OCI-LY7 (cell line): Measurements from ENCODE around the gene IFITM2. TPM values are rescaled to one million over a fixed set of nuclear protein-coding genes. Genes with fewer than 3 reads are reported as not detected.

Experiments used
- BruUV-seq: library from RNA; stranded (reverse); fragments of 400-500 nt; replicated peaks from 2 replicates; lab custom pipeline; 2021; lab: Mats Ljungman, UMichigan
- CTCF ChIA-PET: fragments of 300-600 bp; sonication (Branson Sonifier 250); formaldehyde crosslinking; loops from one replicate; lab custom pipeline; 2022; ENCODE audit warnings: antibody characterized with exemption; ENCODE audit not compliant: unreplicated experiment; lab: Charles Lee
- POLR2A ChIA-PET: fragments of 300-600 bp; sonication (Branson Sonifier 250); formaldehyde crosslinking; loops from one replicate; lab custom pipeline; 2022; ENCODE audit warnings: antibody characterized with exemption; lab: Charles Lee
- DNase-seq: peaks from one replicate; pipeline ENCODE4 v3.0.0-alpha.2; 2015; ENCODE audit warnings: low spot score
- H2AFZ ChIP-seq: fragments of 200-600 bp; sonication (generic), shearing (Covaris generic); 2 replicates; pipeline ENCODE4 v1.6.1; 2014; ENCODE audit warnings: mild to moderate bottlenecking, antibody characterized with exemption, low read length, moderate library complexity
- H3K27ac ChIP-seq: fragments of 200-600 bp; sonication (generic); 2 replicates; pipeline ENCODE4 v1.5.1; 2014; ENCODE audit warnings: mixed run types, low read depth, mild to moderate bottlenecking, moderate library complexity, low read length, inconsistent platforms; ENCODE audit not compliant: poor library complexity, severe bottlenecking
- H3K36me3 ChIP-seq: fragments of 200-600 bp; sonication (generic); 2 replicates; pipeline ENCODE4 v1.6.1; 2014; ENCODE audit warnings: mild to moderate bottlenecking, antibody characterized with exemption, low read length, moderate library complexity, mixed read lengths; ENCODE audit not compliant: insufficient read depth
- H3K4me1 ChIP-seq: fragments of 200-600 bp; sonication (generic); 2 replicates; pipeline ENCODE4 v1.5.1; 2014; ENCODE audit warnings: mild to moderate bottlenecking, low read length; ENCODE audit not compliant: insufficient read depth, poor library complexity, severe bottlenecking
- H3K4me2 ChIP-seq: fragments of 200-600 bp; sonication (generic); 2 replicates; pipeline ENCODE4 v1.6.1; 2014; ENCODE audit warnings: mild to moderate bottlenecking, low read length
- H3K4me3 ChIP-seq: fragments of 200-600 bp; sonication (generic); 2 replicates; pipeline ENCODE4 v1.5.1; 2014; ENCODE audit warnings: mild to moderate bottlenecking, low read depth, low read length; ENCODE audit not compliant: poor library complexity, severe bottlenecking
- H3K79me2 ChIP-seq: fragments of 200-600 bp; sonication (generic); 2 replicates; pipeline ENCODE4 v1.6.1; 2016; ENCODE audit warnings: low read depth, mild to moderate bottlenecking, low read length, moderate library complexity, mixed read lengths; ENCODE audit not compliant: insufficient read depth
- H3K9me2 ChIP-seq: fragments of 200-600 bp; sonication (generic); 2 replicates; pipeline ENCODE4 v1.6.1; 2016; ENCODE audit warnings: mild to moderate bottlenecking, low read length, mixed read lengths; ENCODE audit not compliant: insufficient read depth
- H3K9me3 ChIP-seq: fragments of 200-600 bp; sonication (generic); 2 replicates; pipeline ENCODE4 v1.6.1; 2014; ENCODE audit warnings: mild to moderate bottlenecking, mixed run types, low read length, mixed read lengths
- H4K20me1 ChIP-seq: fragments of 200-600 bp; sonication (generic); 2 replicates; pipeline ENCODE4 v1.6.1; 2014; ENCODE audit warnings: mild to moderate bottlenecking, antibody characterized with exemption, low read length, moderate library complexity, mixed read lengths; ENCODE audit not compliant: insufficient read depth
- EZH2phosphoT487 ChIP-seq: fragments of 200-600 bp; sonication (generic); IDR thresholded peaks from 2 replicates; pipeline ENCODE4 v1.6.1; 2018; ENCODE audit warnings: low read depth, borderline replicate concordance, mild to moderate bottlenecking, mixed run types, antibody characterized with exemption, low read length, moderate library complexity, mixed read lengths
- intact Hi-C: fragments of 100-400 bp; cut with micrococcal nuclease; formaldehyde crosslinking; loops from one replicate; pipeline ENCODE4 v1.10.0; 2022; ENCODE audit not compliant: unreplicated experiment
- total RNA-seq, 2 experiments: library from RNA; depleted of rRNA in 1 of 2; stranded (reverse); fragments of >200 nt in 1 of 2; shearing (Covaris generic) in 1 of 2; gene quantifications; 2 replicates each; pipeline ENCODE4 v1.2.3, GENCODE V29; 2014 to 2022
- TF ChIP-seq, protein P1 (sequence below): fragments of 200-600 bp; sonication (generic); conservative IDR thresholded peaks from 2 replicates; pipeline ENCODE4 v1.5.1; 2014; ENCODE audit warnings: mild to moderate bottlenecking, antibody characterized with exemption, low read length, moderate library complexity, mixed read lengths

The IFITM2 gene
- total RNA-seq, 2 experiments from 2014 or later = 22.1 to 117 TPM

DNA sequence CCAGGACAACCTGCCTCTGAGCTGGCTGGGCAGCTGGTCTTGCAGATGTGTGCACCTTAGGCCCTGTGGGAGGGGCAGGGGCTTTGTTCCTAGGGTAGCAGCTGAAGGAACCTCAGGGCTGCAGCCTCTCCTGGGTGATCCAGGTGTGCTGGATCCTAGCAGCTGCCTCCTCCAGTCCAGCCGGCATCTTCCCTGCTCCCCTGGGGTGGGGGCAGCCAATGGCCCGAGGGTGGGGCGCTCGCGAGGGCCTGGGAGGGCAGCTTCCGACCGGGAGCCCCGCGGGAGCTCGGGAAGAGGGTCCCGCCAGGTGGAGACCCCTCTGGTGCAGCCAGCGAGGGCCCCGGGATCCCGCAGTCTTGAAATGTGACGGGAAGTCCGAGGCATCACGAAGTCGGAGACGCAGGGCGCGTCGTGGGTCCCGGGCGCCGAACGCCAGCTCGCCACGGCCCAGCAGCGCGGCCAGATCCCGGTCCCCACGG, 7.9 kb downstream of the IFITM2 start:
- Histone ChIP-seq H3K79me2 (no peaks in the 10 kb centered on the region), H3K4me1 (peaks cover 34% of the 10 kb centered on the region), H4K20me1 (no peaks in the 10 kb centered on the region), H3K4me2 (peak overlapping the region; percentile 68), H3K9me2 (no peaks in the 10 kb centered on the region), H2AFZ (no peak overlapping the region), H3K36me3 (no peaks in the 10 kb centered on the region), H3K27ac (no peak overlapping the region), H3K4me3 (peak overlapping the region; percentile 67), H3K9me3 (no peaks in the 10 kb centered on the region)
- POLR2A ChIA-PET = interaction anchor here (3.8 kb wide), 1 partner anchor 25 kb away, joined by 18 read pairs; no protein-coding TSS in a partner anchor
- intact Hi-C loops = no loop called here
- DNase-seq = no peak
- CTCF ChIA-PET = no interaction called here
- TF ChIP-seq, protein P1, sequence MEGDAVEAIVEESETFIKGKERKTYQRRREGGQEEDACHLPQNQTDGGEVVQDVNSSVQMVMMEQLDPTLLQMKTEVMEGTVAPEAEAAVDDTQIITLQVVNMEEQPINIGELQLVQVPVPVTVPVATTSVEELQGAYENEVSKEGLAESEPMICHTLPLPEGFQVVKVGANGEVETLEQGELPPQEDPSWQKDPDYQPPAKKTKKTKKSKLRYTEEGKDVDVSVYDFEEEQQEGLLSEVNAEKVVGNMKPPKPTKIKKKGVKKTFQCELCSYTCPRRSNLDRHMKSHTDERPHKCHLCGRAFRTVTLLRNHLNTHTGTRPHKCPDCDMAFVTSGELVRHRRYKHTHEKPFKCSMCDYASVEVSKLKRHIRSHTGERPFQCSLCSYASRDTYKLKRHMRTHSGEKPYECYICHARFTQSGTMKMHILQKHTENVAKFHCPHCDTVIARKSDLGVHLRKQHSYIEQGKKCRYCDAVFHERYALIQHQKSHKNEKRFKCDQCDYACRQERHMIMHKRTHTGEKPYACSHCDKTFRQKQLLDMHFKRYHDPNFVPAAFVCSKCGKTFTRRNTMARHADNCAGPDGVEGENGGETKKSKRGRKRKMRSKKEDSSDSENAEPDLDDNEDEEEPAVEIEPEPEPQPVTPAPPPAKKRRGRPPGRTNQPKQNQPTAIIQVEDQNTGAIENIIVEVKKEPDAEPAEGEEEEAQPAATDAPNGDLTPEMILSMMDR = no peak
- no peak for TF ChIP-seq EZH2phosphoT487
- BruUV-seq = no TSS peak

DNA sequence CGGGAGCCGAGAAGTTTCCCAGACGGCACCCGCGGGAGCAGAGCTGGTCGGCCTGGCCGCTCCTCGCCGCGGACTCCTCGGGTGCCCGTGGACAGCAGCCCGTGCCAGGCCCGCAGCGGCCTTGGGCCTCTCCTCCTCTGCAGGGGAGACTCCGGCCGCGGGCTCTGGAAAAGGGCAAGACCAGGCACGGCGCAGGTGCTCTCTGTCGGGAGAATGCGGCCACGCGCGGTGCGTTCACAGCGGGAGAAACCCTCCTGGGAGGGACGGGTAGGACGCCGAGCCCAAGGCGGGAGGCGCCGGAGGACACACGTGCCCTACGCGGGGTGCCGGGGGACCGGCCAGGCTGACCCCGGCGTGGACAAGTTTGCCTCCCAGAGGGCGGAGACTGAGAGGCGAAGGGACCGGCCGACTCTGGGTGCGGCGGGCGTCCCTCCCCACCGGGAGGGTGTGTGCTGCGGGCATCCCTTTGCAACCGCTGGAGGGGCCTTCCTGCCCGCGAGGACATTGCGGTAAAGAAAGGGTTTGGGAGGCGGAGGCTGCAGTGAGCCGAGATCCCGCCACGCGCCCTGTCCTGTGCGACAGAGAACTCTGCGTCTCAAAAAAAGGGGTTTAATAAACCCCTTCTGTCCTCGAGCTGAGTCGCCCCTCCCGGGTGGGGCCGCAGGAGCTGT, 8.6 kb downstream of the IFITM2 start:
- H4K20me1 ChIP-seq = no peaks in the 10 kb centered on the region
- no peak overlapping the region for H3K4me3 ChIP-seq
- BruUV-seq = no TSS peak
- peaks cover 34% of the 10 kb centered on the region for H3K4me1 ChIP-seq
- TF ChIP-seq, protein P1 = no peak
- H3K4me2 ChIP-seq = no peak overlapping the region
- H3K9me3 ChIP-seq = no peaks in the 10 kb centered on the region
- H3K27ac ChIP-seq = no peak overlapping the region
- no peaks in the 10 kb centered on the region for H3K36me3 ChIP-seq
- ChIA-PET CTCF (no interaction called here), POLR2A (interaction anchor here (0.6 to 3.8 kb wide), 3 partner anchors 8 to 24 kb away, joined by 3 to 18 read pairs (median 3); partner anchors contain the start of gene IFITM2)
- H2AFZ ChIP-seq = no peak overlapping the region
- no peaks in the 10 kb centered on the region for H3K79me2 ChIP-seq
- DNase-seq = no peak
- H3K9me2 ChIP-seq = no peaks in the 10 kb centered on the region
- intact Hi-C loops = no loop called here

DNA sequence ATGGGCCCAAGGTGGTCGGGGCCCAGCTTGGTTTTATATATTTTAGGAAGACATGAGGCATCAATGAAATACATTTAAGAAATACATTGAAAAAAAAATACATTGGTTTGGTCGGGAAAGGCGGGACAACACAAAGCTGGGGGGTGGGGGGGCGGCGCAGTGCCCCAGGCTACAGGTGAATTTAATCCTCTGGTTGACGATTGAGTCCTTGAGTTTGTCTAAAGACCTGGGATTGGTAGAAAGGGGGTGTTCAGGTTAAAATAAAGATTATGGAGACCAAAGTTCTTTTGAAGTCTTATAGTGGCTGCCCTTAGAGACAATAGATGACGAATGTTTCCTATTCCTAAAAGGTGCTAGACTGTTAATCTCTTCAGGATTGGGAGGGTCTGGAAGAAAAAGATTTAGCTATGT, 9.3 kb downstream of the IFITM2 start:
- CTCF ChIA-PET = interaction anchor here (0.6 to 1.1 kb wide), 2 partner anchors 19 to 37 kb away, joined by 3 read pairs; no protein-coding TSS in a partner anchor
- no TSS peak for BruUV-seq
- H3K79me2 ChIP-seq = no peaks in the 10 kb centered on the region

More for the DNA sequence above, 9.3 kb downstream of the IFITM2 start:
- Histone ChIP-seq H2AFZ (no peak overlapping the region), H3K4me2 (no peak overlapping the region), H3K9me3 (no peaks in the 10 kb centered on the region), H4K20me1 (no peaks in the 10 kb centered on the region), H3K36me3 (no peaks in the 10 kb centered on the region), H3K4me3 (no peak overlapping the region), H3K9me2 (no peaks in the 10 kb centered on the region), H3K4me1 (peaks cover 30% of the 10 kb centered on the region), H3K27ac (no peak overlapping the region)
- POLR2A ChIA-PET = interaction anchor here (0.6 to 3.8 kb wide), 4 partner anchors 9 to 24 kb away, joined by 3 to 18 read pairs (median 4); partner anchors contain the start of gene IFITM2
- TF ChIP-seq, protein P1 = no peak
- no peak for TF ChIP-seq EZH2phosphoT487
- DNase-seq = no peak
- intact Hi-C loops = no loop called here
